GM18861 (cell line): ENCODE results near the gene H1-8.
"Not testable (repeated sequence)": the region's sequence is repeated elsewhere in the genome, so short reads cannot be mapped to it uniquely, and the experiment has no call there.

Experiments used
- ATAC-seq: cut with Tn5 transposase; IDR thresholded peaks from one replicate; pipeline ENCODE4 v1.9.1; 2021; ENCODE audit not compliant: unreplicated experiment

Gene H1-8

DNA sequence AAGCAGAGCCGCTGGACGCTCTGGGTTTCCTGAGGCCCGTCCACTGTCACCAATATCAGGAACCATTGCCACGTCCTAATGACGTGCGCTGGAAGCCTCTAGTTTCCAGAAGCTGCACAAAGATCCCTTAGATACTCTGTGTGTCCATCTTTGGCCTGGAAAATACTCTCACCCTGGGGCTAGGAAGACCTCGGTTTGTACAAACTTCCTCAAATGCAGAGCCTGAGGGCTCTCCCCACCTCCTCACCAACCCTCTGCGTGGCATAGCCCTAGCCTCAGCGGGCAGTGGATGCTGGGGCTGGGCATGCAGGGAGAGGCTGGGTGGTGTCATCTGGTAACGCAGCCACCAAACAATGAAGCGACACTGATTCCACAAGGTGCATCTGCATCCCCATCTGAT lies 11.3 kb upstream of the H1-8 start:
- ATAC-seq: no peak

DNA sequence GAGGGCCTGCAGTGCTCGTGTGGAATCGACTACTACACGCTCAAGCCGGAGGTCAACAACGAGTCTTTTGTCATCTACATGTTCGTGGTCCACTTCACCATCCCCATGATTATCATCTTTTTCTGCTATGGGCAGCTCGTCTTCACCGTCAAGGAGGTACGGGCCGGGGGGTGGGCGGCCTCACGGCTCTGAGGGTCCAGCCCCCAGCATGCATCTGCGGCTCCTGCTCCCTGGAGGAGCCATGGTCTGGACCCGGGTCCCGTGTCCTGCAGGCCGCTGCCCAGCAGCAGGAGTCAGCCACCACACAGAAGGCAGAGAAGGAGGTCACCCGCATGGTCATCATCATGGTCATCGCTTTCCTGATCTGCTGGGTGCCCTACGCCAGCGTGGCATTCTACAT lies 10.7 kb upstream of the H1-8 start:
- ATAC-seq: no peak

DNA sequence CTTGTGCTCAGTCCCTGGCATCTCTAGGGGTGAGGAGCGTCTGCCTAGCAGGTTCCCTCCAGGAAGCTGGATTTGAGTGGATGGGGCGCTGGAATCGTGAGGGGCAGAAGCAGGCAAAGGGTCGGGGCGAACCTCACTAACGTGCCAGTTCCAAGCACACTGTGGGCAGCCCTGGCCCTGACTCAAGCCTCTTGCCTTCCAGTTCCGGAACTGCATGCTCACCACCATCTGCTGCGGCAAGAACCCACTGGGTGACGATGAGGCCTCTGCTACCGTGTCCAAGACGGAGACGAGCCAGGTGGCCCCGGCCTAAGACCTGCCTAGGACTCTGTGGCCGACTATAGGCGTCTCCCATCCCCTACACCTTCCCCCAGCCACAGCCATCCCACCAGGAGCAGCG lies 9.6 kb upstream of the H1-8 start:
- no peak for ATAC-seq

DNA sequence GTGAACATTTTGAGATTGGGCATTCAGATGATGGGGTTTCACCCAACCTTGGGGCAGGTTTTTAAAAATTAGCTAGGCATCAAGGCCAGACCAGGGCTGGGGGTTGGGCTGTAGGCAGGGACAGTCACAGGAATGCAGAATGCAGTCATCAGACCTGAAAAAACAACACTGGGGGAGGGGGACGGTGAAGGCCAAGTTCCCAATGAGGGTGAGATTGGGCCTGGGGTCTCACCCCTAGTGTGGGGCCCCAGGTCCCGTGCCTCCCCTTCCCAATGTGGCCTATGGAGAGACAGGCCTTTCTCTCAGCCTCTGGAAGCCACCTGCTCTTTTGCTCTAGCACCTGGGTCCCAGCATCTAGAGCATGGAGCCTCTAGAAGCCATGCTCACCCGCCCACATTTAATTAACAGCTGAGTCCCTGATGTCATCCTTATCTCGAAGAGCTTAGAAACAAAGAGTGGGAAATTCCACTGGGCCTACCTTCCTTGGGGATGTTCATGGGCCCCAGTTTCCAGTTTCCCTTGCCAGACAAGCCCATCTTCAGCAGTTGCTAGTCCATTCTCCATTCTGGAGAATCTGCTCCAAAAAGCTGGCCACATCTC lies 8.4 kb upstream of the H1-8 start:
- ATAC-seq: no peak

DNA sequence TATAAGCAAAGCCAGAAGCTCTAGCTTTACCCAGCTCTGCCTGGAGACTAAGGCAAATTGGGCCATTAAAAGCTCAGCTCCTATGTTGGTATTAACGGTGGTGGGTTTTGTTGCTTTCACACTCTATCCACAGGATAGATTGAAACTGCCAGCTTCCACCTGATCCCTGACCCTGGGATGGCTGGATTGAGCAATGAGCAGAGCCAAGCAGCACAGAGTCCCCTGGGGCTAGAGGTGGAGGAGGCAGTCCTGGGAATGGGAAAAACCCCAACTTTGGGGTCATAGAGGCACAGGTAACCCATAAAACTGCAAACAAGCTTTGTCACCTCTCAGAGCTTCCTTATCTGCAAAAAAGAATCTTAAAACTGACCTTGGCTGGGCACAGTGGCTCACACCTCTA lies 7.9 kb upstream of the H1-8 start:
- no peak for ATAC-seq

DNA sequence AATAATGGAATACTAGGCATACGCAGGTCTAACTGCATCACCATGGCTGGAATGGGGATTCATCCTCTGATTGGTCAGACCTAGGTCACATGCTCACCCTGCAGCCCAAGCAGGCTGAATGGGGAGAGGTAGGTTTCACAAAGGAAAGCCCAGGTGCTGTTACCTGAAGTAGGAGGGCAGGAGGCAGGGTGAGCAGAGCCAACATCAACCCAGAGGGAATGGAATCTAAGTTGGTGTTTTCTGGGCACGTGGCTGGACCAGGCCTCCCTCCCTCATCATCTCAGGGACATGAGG lies 6.7 kb upstream of the H1-8 start:
- no peak for ATAC-seq

DNA sequence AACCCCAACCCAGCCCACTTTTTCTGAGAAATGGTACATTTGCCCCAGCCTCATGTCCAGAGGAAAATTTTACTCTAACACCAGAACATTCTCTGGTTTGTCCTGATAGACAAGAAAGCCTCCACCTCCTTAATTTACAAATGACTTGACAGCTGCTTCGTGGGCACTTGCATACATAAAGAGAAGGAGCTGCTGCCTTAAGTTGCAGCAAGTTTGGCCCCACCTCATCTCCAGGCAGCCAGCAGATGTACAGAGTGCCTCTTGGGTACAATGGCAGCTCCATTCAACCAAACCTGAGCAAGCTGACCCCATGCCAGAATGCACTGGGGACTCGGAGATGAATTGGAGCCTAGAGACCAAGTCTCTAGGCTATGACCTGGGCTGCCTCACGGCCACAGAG lies 6.2 kb upstream of the H1-8 start:
- ATAC-seq: no peak

DNA sequence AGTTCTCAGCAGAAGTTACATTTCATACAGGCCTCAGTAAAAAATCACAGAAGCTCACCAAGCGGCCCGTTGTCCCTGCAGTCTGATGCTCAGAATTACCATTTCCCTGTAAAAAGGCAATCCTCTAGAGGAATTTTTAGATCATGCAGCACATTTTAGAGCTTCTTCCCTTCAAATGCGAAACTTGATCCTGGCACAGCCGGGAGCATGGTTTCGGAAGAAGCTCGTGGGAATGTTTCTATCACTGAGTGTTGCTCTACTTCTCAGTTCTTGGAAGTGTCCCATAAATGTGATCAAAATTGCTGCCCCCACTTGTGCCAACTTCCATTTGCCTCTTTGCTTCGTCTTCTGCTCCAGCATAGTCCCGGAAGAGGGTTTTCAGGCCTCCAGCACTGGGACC lies 3.8 kb upstream of the H1-8 start:
- no peak for ATAC-seq

DNA sequence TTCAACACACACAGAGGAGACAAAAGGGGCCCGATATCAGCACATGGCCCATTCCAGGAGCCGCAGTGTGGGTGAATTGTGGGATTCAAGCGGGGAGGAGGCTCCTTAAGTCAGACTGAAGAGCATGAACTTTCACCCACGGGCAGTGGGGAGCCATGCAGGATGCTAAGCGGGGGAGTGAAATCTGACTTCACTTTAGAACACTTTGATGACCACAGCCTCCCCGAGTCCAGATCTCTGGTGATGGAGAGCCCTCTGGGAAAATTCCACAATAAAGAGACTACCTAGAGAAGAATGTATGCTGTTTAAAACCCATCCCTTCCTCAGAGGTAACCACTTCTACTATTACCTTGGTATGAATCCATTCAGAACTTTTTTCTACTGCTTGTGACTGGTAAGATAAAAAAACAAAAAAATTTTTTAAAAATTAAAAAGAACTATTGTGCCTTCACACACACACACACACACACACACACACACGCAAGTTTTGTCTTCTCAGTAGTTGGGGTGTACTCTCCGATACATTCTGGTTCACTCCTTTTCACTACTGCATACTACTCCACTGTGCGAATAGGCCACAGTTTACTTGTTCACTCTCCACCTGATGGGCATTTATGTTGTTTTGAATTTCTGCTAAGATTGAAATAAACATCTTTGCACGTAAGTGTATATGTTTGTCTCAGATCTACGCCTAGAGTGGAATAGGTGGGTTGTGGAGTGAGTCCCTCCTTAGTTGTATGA lies 2.0 kb upstream of the H1-8 start:
- ATAC-seq: no peak

DNA sequence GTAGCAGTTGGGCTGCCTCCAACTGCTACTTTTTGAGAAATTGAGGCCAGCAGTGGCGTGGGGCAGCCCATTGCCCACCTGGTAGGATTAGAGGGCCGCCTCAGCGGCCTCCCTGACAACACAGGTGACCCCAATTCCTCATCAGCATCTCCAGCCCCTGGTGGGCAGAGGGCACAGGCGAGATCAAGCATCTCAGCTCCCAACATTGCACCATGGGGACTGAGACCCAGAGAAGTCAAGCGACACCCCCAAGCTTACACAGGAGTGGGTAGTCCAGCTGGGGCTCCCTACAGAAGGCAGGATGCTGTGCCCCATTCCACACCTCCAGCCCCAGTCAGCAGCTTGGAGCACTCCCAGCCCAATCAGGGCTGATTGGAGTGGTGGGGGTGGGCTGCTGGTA lies 228 bp upstream of the H1-8 start:
- ATAC-seq: no peak

DNA sequence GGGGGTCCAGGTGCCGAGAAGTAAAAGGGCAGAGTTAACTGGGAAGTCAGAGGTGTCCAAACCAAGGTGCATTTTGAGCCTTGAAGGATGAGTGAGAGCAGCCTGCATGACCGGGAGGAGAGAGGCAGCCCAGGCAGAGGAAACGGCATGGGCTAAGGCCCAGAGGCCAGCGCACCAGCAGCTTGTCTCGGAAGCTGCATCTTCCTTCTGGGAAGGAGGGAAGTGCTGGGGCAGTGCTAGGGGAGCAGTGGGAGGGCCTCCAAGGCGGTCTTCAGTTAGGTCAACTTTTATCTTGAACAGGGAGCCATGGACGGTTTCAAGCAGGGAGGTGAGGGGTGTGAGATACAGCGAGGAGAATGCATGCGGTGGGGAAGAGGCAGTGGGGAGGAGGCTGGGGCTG lies 1.0 kb downstream of the H1-8 start:
- ATAC-seq: no peak

DNA sequence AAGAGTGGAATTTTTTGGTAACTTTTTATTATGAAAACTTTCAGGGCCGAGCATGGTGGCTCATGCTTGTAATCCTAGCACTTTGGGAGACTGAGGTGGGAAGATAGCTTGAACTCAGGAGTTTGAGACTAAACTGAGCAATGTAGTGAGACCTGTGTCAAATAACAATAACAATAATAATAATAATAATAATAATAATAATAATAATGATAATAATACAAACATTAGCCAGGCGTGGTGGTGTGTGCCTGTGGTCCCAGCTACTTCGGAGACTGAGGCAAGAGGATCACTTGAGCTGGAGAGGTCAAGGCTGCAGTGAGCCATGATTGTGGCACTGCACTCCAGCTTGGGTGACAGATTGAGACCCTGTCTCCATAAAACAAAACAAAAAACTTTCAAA lies 3.0 kb downstream of the H1-8 start:
- not testable (repeated sequence) for ATAC-seq

DNA sequence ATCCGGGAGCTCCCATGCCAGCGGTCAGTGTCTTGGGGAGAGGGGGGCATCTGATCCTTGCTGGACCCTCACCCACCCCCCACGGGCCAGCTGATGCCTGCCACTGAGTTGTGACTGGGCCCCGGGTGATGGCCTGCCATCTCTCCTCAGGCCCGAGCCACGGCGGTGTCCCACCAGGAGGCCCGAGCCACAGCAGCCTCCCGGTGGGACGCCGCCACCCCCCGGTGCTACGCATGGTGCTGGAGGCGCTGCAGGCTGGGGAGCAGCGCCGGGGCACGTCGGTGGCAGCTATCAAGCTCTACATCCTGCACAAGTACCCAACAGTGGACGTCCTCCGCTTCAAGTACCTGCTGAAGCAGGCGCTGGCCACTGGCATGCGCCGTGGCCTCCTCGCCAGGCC lies 4.3 kb downstream of the H1-8 start:
- ATAC-seq: no peak

DNA sequence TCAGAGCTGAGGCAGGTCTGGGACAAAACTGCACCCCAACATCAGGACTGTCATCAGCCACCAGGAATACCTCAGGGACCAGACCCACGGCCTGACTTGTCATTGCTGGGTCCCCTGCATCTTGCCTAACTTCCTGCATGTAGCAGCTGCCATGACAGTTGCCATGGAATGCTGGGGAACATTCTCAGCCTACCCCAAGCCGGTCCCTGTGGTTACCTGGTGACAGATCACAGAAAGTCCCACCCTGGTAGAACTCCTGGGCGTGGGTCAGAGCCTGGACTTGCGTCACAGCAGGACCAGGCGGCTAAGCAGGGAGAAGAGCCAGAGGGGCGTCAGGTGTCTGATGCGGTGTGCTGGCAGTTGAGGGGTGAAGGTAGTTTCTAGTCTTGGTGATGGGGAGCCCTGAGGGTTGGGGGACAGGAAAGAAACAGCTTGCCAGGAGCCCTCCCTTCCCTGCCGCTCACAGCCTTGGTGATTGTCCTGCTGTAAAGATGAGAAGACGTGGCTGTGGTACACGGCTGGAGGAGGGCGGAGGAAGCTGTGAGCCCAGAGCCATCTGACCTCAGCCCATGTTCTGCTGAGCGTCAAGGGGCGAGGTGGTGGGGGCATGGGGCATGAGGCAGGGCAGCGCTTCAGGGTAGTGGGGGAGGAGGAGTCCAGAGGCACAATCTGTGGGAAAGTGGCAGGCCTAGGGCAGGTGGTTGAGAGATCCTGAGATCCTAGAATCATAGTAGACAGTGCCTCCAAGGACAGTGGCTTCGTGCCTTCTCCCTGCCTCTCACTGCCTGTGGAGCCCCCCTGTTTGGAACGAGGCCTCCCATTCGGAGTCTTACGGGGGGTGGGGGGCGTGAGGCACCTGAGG lies 5.4 kb downstream of the H1-8 start:
- no peak for ATAC-seq

DNA sequence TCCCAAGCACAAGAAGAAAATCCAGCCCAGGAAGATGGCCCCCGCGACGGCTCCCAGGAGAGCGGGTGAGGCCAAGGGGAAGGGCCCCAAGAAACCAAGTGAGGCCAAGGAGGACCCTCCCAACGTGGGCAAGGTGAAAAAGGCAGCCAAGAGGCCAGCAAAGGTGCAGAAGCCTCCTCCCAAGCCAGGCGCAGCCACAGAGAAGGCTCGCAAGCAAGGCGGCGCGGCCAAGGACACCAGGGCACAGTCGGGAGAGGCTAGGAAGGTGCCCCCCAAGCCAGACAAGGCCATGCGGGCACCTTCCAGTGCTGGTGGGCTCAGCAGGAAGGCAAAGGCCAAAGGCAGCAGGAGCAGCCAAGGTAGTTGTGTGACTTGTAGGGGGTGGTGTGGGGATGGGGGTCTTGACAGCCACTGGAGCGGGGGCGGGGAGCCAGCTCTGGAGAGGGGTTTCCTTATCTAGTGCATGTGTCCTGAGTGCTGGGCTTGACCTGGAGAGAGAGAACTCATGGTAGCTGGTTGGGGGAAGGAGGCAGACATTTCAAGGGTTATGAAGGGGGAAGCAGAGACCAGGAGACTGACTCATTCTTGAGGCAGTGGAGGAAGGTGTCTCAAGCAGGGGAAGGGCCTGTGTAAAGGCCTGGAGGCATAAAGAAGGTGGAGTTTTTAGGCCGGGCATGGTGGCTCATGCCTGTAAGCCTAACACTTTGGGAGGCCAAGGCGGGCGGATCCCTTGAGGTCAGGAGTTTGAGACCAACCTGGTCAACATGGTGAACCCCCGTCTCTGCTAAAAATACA lies 6.2 kb downstream of the H1-8 start:
- ATAC-seq: no peak

DNA sequence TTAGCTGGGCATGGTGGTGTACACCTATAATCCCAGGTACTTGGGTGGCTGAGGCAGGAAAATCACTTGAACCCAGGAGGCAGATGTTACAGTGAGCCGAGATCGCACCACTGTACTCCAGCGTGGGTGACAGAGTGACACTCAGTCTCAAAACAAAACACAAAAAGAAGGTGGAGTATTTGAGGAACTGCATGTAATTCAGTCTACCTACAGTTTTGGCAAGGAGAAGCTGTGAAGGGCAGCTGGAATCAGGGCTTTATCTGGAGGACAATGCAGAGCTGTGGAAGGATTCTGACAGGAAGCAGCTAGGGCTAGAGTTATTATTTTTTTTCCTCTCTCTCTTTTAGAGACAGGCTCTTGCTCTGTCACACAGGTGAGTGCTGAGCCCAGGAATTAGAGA lies 6.8 kb downstream of the H1-8 start:
- ATAC-seq: no peak

DNA sequence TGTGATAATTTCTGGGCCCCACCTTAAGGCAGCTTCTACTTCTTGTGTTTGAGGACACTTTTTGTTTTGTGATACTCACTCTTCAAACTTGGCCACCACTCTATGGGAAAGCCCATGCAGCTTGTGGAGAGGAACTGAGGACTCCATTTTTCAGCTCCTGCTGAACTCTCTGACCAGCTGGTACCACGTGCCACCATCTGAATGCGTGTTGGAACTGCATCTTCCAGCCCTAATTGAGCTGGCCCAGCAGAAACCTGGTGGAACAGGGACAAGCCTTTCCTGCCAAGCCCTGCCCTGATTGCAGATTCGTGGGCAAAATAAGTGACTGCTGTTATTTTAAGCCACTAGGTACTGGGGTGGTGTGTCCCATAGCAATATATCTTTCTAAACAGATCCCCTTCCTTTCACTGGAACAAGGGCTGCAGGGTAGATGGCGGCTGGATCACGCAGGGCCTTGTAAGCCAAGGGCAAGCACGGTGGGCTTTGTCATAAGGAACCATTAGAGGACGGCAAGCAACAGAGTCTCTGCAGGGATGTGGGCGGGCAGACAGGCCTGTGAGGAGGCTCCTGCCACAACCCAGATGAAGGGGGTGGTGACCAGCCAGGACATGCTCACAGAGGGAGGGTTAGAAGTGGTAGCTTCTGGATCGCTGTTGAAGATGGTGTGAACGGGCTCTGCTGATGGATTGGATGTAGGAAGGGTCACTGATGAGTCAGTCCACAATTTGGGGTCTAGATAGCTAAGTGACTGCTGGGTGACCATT lies 9.5 kb downstream of the H1-8 start:
- ATAC-seq: no peak

DNA sequence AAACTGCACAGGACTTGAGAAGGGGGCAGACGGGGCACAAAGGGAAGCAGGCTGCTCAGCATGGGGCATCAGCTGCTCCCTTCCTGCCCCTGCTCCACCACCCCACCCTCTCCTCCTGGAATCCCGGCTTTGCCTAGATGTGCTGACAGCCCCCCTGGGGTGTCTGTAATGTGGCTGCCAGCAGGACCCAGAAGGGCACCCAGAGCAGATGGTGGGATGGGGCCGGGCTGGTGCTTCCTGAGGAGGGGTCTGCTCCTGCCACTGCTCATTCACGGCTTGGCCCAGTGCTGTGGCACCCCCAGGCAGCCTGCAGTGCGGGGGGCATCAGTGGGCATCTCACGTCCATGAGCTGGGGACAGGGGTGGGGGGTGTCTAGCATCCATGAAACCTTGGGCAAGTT lies 10.2 kb downstream of the H1-8 start:
- no peak for ATAC-seq

DNA sequence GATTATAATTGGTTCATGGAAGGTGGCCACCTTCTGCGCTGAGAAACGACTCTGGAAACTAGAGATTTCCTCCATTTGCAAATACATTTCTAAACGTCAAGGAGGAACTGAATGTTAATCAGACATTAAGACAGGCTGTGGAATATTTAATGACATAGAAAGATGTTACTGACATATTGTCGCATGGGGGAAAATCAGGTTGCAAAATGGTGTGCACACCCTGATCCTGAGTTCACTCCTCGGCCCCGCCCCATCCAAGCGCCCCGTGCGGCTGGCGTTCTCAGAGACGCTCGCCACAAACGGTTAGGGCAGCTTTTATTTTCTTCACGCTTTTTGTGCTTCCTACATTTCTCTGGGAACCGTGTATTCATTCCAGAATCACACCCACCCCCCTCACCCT lies 10.7 kb downstream of the H1-8 start:
- no peak for ATAC-seq

DNA sequence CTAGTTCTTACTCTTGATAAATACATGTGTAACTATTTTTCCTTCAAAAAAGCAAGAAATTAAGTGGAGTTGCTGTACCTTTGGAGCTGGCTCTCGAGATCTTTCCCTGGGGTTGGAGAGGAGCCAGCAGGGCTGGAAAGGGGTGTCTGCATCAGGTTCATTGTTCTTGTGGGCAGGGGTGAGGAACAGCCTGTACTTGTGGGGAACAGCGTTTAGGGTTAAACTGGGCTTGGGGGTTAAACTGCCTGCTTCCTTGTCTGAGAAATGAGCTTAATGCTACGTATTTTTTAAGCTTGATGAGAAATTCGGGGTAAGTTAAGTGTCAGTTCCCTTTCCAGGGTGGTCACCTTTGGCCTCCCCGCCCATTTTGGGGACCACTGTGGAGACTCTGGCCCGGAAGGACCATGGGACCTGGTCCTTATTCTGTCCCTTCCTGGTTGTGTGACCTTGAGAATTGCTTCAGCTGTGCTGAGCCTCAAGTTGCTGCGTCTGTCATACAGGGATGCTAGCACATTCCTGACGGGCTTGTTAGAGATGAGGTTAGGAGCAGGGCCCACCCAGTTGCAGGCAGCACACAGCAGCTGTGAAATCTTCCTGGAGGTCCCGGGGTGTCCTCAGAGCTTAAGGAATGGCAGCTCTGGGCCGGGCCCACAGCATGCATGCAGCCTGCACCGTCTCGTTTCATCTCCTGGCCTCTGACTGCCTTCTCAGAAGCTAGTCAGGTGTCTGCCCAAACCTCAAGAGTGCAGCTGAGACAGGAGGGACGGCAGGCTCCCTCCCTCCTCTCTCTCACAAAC lies 11.6 kb downstream of the H1-8 start:
- no peak for ATAC-seq
